Chondrocyte (in vitro differentiated cells): ENCODE data around the gene NCBP3. TPM values are rescaled to one million over a fixed set of nuclear protein-coding genes. Genes with fewer than 3 reads are reported as not detected.

Experiments
- DNase-seq: peaks from one replicate; pipeline ENCODE4 v3.0.0; 2021; ENCODE audit warnings: mixed read lengths, low spot score
- H3K27ac Mint-ChIP-seq: one replicate; pipeline ENCODE4 v1.8.0; 2021; ENCODE audit warnings: mild to moderate bottlenecking, moderate library complexity, mixed read lengths; ENCODE audit not compliant: unreplicated experiment
- H3K27me3 Mint-ChIP-seq: 2 replicates; pipeline ENCODE4 v1.8.0; 2021; ENCODE audit warnings: low read depth, mixed read lengths
- H3K36me3 Mint-ChIP-seq: 2 replicates; pipeline ENCODE4 v1.8.0; 2021; ENCODE audit warnings: low read depth, mixed read lengths
- H3K4me1 Mint-ChIP-seq: 2 replicates; pipeline ENCODE4 v1.8.0; 2021; ENCODE audit warnings: low read depth, mild to moderate bottlenecking, mixed read lengths
- H3K4me3 Mint-ChIP-seq: one replicate; pipeline ENCODE4 v1.8.0; 2021; ENCODE audit warnings: mild to moderate bottlenecking, moderate library complexity, mixed read lengths; ENCODE audit not compliant: unreplicated experiment
- H3K9me3 Mint-ChIP-seq: 2 replicates; pipeline ENCODE4 v1.8.0; 2021; ENCODE audit warnings: low read depth, mixed read lengths
- total RNA-seq: library from RNA; stranded (reverse); gene quantifications from 3 replicates; pipeline ENCODE4 v1.2.1, GENCODE V29; 2021
- TF ChIP-seq, protein P1 (sequence below): fragments of 200-600 bp; sonication (generic); IDR thresholded peaks from 2 replicates; pipeline ENCODE4 v1.5.0; 2021; ENCODE audit warnings: antibody characterized with exemption, mild to moderate bottlenecking, moderate library complexity

The NCBP3 gene
- total RNA-seq, 1 donor from 2014 or later, result 33.7 TPM

DNA sequence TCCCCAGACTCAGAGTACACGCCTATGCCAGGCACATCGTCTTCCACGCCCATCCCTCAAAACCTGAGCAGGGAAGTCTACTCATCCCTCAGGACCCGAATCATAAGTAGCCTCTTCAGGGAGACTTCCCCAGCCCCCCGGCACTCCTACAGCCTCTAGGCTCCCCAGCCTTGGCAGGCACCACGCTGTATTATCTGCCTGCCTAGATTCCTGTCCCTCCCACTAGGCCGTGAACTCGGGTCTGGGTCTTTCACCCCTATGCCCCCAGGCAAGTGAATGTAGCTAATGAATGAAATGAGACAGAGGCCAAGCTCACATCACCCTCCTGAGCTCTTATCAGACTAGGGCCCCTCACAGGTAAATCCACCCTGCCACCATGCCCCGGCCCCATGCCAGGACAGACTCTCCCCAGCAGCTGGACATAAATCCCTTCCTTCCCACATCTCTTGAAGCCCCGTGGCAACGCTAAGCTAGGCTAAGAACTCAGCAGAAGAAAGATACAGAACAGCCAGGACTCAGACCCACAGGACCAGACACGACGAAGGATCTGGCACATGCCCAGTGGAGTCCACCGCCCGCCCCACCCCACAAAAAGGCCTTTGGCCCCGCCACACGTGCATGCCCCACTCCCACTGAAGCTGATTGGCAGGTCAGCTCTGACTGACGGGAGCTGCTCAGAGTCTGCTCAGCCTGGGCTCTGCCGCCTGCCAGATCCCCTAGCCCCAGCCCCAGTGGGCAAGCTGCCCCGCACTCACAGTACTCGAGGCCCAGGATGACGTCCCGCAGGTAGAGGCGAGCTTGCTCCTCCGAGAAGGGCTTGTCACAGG is 33.8 kb upstream of the NCBP3 start:
- H3K27ac Mint-ChIP-seq, result peak overlapping the region; percentile 84
- H3K4me3 Mint-ChIP-seq, result no peak overlapping the region
- no peaks in the 10 kb centered on the region for H3K9me3 Mint-ChIP-seq
- TF ChIP-seq, protein P1, sequence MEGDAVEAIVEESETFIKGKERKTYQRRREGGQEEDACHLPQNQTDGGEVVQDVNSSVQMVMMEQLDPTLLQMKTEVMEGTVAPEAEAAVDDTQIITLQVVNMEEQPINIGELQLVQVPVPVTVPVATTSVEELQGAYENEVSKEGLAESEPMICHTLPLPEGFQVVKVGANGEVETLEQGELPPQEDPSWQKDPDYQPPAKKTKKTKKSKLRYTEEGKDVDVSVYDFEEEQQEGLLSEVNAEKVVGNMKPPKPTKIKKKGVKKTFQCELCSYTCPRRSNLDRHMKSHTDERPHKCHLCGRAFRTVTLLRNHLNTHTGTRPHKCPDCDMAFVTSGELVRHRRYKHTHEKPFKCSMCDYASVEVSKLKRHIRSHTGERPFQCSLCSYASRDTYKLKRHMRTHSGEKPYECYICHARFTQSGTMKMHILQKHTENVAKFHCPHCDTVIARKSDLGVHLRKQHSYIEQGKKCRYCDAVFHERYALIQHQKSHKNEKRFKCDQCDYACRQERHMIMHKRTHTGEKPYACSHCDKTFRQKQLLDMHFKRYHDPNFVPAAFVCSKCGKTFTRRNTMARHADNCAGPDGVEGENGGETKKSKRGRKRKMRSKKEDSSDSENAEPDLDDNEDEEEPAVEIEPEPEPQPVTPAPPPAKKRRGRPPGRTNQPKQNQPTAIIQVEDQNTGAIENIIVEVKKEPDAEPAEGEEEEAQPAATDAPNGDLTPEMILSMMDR, result peak; percentile 8
- H3K27me3 Mint-ChIP-seq, result no peaks in the 10 kb centered on the region
- peaks cover 3% of the 10 kb centered on the region for H3K36me3 Mint-ChIP-seq
- no peak for DNase-seq
- peaks cover 14% of the 10 kb centered on the region for H3K4me1 Mint-ChIP-seq

DNA sequence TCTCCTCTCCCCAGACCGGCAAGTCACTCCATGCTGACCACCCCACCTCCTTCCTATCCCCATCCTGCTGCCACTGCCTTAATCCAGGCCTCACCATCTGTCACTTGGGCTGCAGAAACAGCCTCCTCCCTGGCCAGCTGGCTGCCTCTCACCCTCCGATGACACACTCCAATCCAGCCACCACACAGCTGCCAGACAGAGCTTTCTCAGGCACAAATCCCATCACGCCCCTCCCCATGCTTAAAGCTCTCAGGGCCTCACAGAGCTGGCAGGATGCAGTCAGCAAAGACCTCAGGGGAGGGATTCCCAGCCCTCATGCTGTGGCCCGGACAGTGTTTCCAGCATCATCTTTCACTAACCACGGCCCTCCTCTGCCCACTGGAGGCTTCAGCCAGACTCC is 33.1 kb upstream of the NCBP3 start:
- Mint-ChIP-seq H3K4me1 (peaks cover 12% of the 10 kb centered on the region), H3K36me3 (peaks cover 3% of the 10 kb centered on the region), H3K4me3 (no peak overlapping the region), H3K27me3 (no peaks in the 10 kb centered on the region), H3K9me3 (no peaks in the 10 kb centered on the region), H3K27ac (peak overlapping the region; percentile 84)
- no peak for DNase-seq
- TF ChIP-seq, protein P1, result peak; percentile 41

DNA sequence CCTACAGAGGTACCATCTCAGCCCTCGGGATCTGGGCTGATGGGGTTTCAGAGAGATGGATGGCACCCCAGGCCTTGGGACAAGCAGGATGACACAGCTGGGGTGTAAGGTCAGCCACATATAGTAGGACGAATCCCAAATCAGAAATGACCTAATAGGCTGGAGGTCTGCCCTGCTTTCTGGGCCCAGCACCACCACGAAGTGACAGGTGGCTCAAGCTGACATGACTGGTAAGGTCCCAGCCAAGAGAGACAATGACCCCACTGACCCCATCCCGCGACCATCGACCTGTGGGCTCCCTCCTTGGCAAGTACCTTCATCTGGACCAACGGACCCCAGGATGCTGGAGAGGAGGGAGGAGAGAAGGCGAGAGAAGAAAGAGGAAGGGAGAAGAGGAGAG is 31.2 kb upstream of the NCBP3 start:
- TF ChIP-seq, protein P1, result no peak
- Mint-ChIP-seq H3K27ac (no peak overlapping the region), H3K4me3 (no peak overlapping the region), H3K36me3 (peaks cover 10% of the 10 kb centered on the region), H3K4me1 (peaks cover 12% of the 10 kb centered on the region), H3K9me3 (no peaks in the 10 kb centered on the region), H3K27me3 (no peaks in the 10 kb centered on the region)
- DNase-seq, result no peak

DNA sequence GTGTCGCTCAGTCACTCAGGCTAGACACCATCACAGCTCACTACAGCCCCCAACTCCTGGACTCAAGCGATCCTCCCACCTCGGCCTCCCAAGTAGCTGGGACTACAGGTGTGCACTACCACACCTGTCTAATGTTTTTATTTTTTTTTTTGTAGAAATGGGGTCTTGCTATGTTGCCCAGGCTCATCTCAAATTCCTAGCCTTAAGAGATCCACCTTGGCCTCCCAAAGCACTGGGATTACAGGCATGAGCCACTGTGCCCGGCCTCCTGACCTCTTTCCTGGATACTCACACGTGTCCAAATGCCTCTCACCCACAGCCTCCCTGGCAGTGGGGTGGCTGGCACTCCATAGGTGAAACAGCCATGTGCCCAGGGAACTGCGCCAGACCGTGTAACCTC is 29.3 kb upstream of the NCBP3 start:
- DNase-seq, result no peak
- Mint-ChIP-seq H3K9me3 (no peaks in the 10 kb centered on the region), H3K4me1 (peaks cover 19% of the 10 kb centered on the region), H3K27ac (no peak overlapping the region), H3K36me3 (peaks cover 12% of the 10 kb centered on the region), H3K27me3 (no peaks in the 10 kb centered on the region), H3K4me3 (no peak overlapping the region)
- TF ChIP-seq, protein P1, result no peak

DNA sequence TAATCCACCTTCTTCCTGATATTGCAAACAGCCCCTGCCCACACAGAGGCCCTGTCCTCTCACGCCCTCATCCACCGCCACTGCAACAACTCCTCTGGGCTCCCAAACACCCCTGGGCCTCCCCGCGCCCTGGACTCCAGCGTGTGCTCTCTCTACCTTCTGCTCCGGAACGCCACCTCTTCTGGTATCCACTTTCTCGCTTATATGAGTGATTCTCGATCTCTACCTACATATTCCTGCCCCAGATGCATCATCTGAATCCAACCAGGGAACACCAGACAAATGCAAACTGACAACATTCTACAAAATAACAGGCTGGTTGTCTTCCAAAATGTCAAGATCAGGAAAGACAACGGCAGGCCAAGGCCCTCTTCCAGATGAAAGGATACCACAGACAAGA is 27.8 kb upstream of the NCBP3 start:
- Mint-ChIP-seq H3K4me1 (peaks cover 7% of the 10 kb centered on the region), H3K4me3 (no peak overlapping the region), H3K27me3 (no peaks in the 10 kb centered on the region), H3K36me3 (peaks cover 12% of the 10 kb centered on the region), H3K9me3 (no peaks in the 10 kb centered on the region), H3K27ac (no peak overlapping the region)
- TF ChIP-seq, protein P1, result no peak
- no peak for DNase-seq
